Suprapubic skin (tissue), 4 donors: ENCODE results near the gene IL34. TPM values are rescaled to one million over a fixed set of nuclear protein-coding genes. Genes with fewer than 3 reads are reported as not detected.
A peak's percentile ranks its signal among the peaks of the same experiment; 100 is the strongest.

Source experiments
- DNase-seq, 2 donors: peaks; one replicate each; pipeline ENCODE4 v3.0.0-alpha.2; 2019; ENCODE audit warnings: low spot score in 2 of 2
- H3K27ac ChIP-seq: fragments of 200-600 bp; sonication (generic); one replicate; pipeline ENCODE4 v1.5.1; 2019
- H3K27me3 ChIP-seq: fragments of 200-600 bp; sonication (generic); one replicate; pipeline ENCODE4 v1.5.1; 2019
- H3K36me3 ChIP-seq: fragments of 200-600 bp; sonication (generic); one replicate; pipeline ENCODE4 v1.5.1; 2019
- H3K4me1 ChIP-seq: fragments of 200-600 bp; sonication (generic); one replicate; pipeline ENCODE4 v1.5.1; 2019
- H3K4me3 ChIP-seq: fragments of 200-600 bp; sonication (generic); one replicate; pipeline ENCODE4 v1.5.1; 2019; ENCODE audit warnings: mild to moderate bottlenecking
- H3K9me3 ChIP-seq: fragments of 200-600 bp; sonication (generic); one replicate; pipeline ENCODE4 v1.5.1; 2019
- CTCF ChIP-seq, 2 donors: fragments of 200-600 bp in 1 of 2; fragments of 450-650 bp in 1 of 2; sonication (generic) in 1 of 2; IDR thresholded peaks; one replicate each; pipeline ENCODE4 v1.5.1; 2016 to 2019; ENCODE audit warnings: antibody characterized with exemption in 2 of 2, mild to moderate bottlenecking in 1 of 2, moderate library complexity in 1 of 2
- EP300 ChIP-seq: sonication (generic); formaldehyde crosslinking; IDR thresholded peaks from one replicate; pipeline ENCODE4 v1.6.1; 2017; ENCODE audit warnings: antibody characterized with exemption
- POLR2A ChIP-seq, 2 donors: fragments of 450-650 bp; IDR thresholded peaks; one replicate each; pipeline ENCODE4 v1.6.1; 2017; ENCODE audit warnings: antibody characterized with exemption in 2 of 2, mild to moderate bottlenecking in 2 of 2, moderate library complexity in 2 of 2
- POLR2AphosphoS5 ChIP-seq, 3 donors: sonication (generic); formaldehyde crosslinking; IDR thresholded peaks; one replicate each; pipeline ENCODE4 v1.6.1; 2017; ENCODE audit warnings: antibody characterized with exemption in 3 of 3
- WGBS: methylation state at CpG from one replicate; pipeline ENCODE4 v1.1.5; 2018; 5-methylcytosine and 5-hydroxymethylcytosine counted together
- total RNA-seq, 4 donors: library from RNA; depleted of rRNA; stranded (reverse); fragments of >200 nt; gene quantifications; one replicate each; pipeline ENCODE4 v1.1.0, GENCODE V29; 2016

Gene IL34
- total RNA-seq, 4 donors from 2014 or later: 64.2 to 187 (median 92.5) TPM

GRCh38 chr16:70702624-70703023 is 56.3 kb downstream of the IL34 start:
- Histone ChIP-seq H3K4me1 (peaks cover 98% of the 10 kb centered on the region), H3K36me3 (no peaks in the 10 kb centered on the region), H3K27me3 (no peaks in the 10 kb centered on the region), H3K4me3 (no peak overlapping the region), H3K27ac (peak overlapping the region; percentile 90), H3K9me3 (no peaks in the 10 kb centered on the region)
- WGBS: 58% methylated on average over 8 of the region's 8 CpGs
- DNase-seq: no peak
- TF ChIP-seq EP300 (no peak), POLR2A (IDR thresholded peaks at IDR 0.05) (no peak), POLR2AphosphoS5 (IDR thresholded peaks at IDR 0.05) (no peak), CTCF (IDR thresholded peaks at IDR 0.05) (no peak)

- peaks cover 95% of the 10 kb centered on the region for H3K4me1 ChIP-seq
- H3K9me3 ChIP-seq: no peaks in the 10 kb centered on the region
- H3K36me3 ChIP-seq: no peaks in the 10 kb centered on the region
- no peak overlapping the region for H3K4me3 ChIP-seq
- TF ChIP-seq CTCF (IDR thresholded peaks at IDR 0.05): peak; percentile 31 to 54
- no peak for TF ChIP-seq POLR2A (IDR thresholded peaks at IDR 0.05)
- peak; percentile 50 for TF ChIP-seq EP300
- peak in 1 of 3 donors; percentile 58 for TF ChIP-seq POLR2AphosphoS5 (IDR thresholded peaks at IDR 0.05)
- DNase-seq: no peak
- WGBS: 44% methylated on average over 11 of the region's 16 CpGs
- no peaks in the 10 kb centered on the region for H3K27me3 ChIP-seq
- H3K27ac ChIP-seq: peak overlapping the region; percentile 90
Observed at GRCh38 chr16:70703041-70703834, 56.9 kb downstream of the IL34 start.

GRCh38 chr16:70703835-70704381 is 57.5 kb downstream of the IL34 start:
- no peak for DNase-seq

GRCh38 chr16:70704586-70704985 is 58.2 kb downstream of the IL34 start:
- TF ChIP-seq EP300: no peak
- H3K9me3 ChIP-seq: no peaks in the 10 kb centered on the region
- peaks cover 89% of the 10 kb centered on the region for H3K4me1 ChIP-seq
- no peaks in the 10 kb centered on the region for H3K36me3 ChIP-seq
- DNase-seq: no peak
- H3K4me3 ChIP-seq: no peak overlapping the region
- 91% methylated on average over 7 of the region's 11 CpGs for WGBS
- no peaks in the 10 kb centered on the region for H3K27me3 ChIP-seq
- peak overlapping the region; percentile 90 for H3K27ac ChIP-seq

More at GRCh38 chr16:70703835-70704381, 57.5 kb downstream of the IL34 start:
- H3K27me3 ChIP-seq: no peaks in the 10 kb centered on the region
- H3K36me3 ChIP-seq: no peaks in the 10 kb centered on the region
- H3K4me3 ChIP-seq: no peak overlapping the region
- H3K27ac ChIP-seq: peak overlapping the region; percentile 90
- H3K9me3 ChIP-seq: no peaks in the 10 kb centered on the region
- TF ChIP-seq POLR2AphosphoS5 (IDR thresholded peaks at IDR 0.05): no peak
- TF ChIP-seq POLR2A (IDR thresholded peaks at IDR 0.05): no peak
- no peak for TF ChIP-seq CTCF (IDR thresholded peaks at IDR 0.05)
- no peak for TF ChIP-seq EP300
- WGBS: 93% methylated on average over 5 of the region's 6 CpGs
- H3K4me1 ChIP-seq: peaks cover 89% of the 10 kb centered on the region

GRCh38 chr16:70705056-70705455 is 58.7 kb downstream of the IL34 start:
- Histone ChIP-seq H3K36me3 (no peaks in the 10 kb centered on the region), H3K9me3 (no peaks in the 10 kb centered on the region), H3K4me1 (peaks cover 89% of the 10 kb centered on the region), H3K27me3 (no peaks in the 10 kb centered on the region), H3K4me3 (no peak overlapping the region), H3K27ac (peak overlapping the region; percentile 90)
- TF ChIP-seq EP300 (no peak), POLR2A (IDR thresholded peaks at IDR 0.05) (no peak), CTCF (IDR thresholded peaks at IDR 0.05) (no peak), POLR2AphosphoS5 (IDR thresholded peaks at IDR 0.05) (no peak)
- no peak for DNase-seq
- 96% methylated on average over 6 of the region's 8 CpGs for WGBS
